GM23338 (cell line): ENCODE data around the gene ALPG.
"Not testable (repeated sequence)": the region's sequence is repeated elsewhere in the genome, so short reads cannot be mapped to it uniquely, and the experiment has no call there.

Experiments used
- ETS1 ChIP-seq: IDR thresholded peaks from 2 replicates; pipeline ENCODE4 v1.6.1; 2016; ENCODE audit warnings: antibody characterized with exemption
- POLR2AphosphoS5 ChIP-seq: IDR thresholded peaks from 2 replicates; pipeline ENCODE4 v1.6.1; 2016; ENCODE audit warnings: antibody characterized with exemption, low read depth
- TF ChIP-seq, protein P1 (sequence below), 2 experiments: fragments of 200-600 bp in 1 of 2; sonication (generic) in 1 of 2; conservative IDR thresholded peaks; 2 replicates each; pipeline versions ENCODE4 v1.5.1 to v1.6.1; 2016 to 2017; ENCODE audit warnings: antibody characterized with exemption in 2 of 2, low read depth in 2 of 2, mild to moderate bottlenecking in 2 of 2, moderate library complexity in 1 of 2

GRCh38 chr2:232379610-232380590 lies 26.7 kb upstream of the ALPG start:
- TF ChIP-seq, protein P1, sequence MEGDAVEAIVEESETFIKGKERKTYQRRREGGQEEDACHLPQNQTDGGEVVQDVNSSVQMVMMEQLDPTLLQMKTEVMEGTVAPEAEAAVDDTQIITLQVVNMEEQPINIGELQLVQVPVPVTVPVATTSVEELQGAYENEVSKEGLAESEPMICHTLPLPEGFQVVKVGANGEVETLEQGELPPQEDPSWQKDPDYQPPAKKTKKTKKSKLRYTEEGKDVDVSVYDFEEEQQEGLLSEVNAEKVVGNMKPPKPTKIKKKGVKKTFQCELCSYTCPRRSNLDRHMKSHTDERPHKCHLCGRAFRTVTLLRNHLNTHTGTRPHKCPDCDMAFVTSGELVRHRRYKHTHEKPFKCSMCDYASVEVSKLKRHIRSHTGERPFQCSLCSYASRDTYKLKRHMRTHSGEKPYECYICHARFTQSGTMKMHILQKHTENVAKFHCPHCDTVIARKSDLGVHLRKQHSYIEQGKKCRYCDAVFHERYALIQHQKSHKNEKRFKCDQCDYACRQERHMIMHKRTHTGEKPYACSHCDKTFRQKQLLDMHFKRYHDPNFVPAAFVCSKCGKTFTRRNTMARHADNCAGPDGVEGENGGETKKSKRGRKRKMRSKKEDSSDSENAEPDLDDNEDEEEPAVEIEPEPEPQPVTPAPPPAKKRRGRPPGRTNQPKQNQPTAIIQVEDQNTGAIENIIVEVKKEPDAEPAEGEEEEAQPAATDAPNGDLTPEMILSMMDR (conservative IDR thresholded peaks at IDR 0.05; ENCODE audit: low read depth in 2 of 2): not testable (repeated sequence)
- TF ChIP-seq POLR2AphosphoS5, ETS1: not testable (repeated sequence)
